Gastrocnemius medialis (tissue), 4 donors: ENCODE results near the gene ZBTB21. TPM values are rescaled to one million over a fixed set of nuclear protein-coding genes. Genes with fewer than 3 reads are reported as not detected.

Source experiments
- ATAC-seq, 2 donors: fragments of 150-250 bp; one replicate each; pipeline ENCODE4 v1.9.1; 2016
- DNase-seq, 2 donors: peaks; one replicate each; pipeline ENCODE4 v3.0.0-alpha.2; 2019
- H3K27ac ChIP-seq, 4 donors: fragments of 200-600 bp; sonication (generic); 1 replicate in 1 of 4; 2 replicates in 3 of 4; pipeline ENCODE4 v1.5.1; 2016 to 2018; ENCODE audit warnings: mild to moderate bottlenecking in 2 of 4, moderate library complexity in 1 of 4
- H3K27me3 ChIP-seq, 3 donors: fragments of 200-600 bp; sonication (generic) in 2 of 3; 1 replicate in 1 of 3; 2 replicates in 2 of 3; pipeline versions ENCODE4 v1.5.1 to v1.6.0; 2016 to 2019; ENCODE audit warnings: mild to moderate bottlenecking in 1 of 3, moderate library complexity in 1 of 3
- H3K36me3 ChIP-seq, 2 donors: fragments of 200-600 bp; sonication (generic) in 1 of 2; one replicate each; pipeline ENCODE4 v1.5.1; 2017 to 2018
- H3K4me1 ChIP-seq, 2 donors: fragments of 200-600 bp; sonication (generic) in 1 of 2; one replicate each; pipeline ENCODE4 v1.5.1; 2016 to 2017; ENCODE audit warnings: mild to moderate bottlenecking in 2 of 2
- H3K4me3 ChIP-seq, 4 donors: fragments of 200-600 bp; sonication (generic) in 3 of 4; 1 replicate in 1 of 4; 2 replicates in 3 of 4; pipeline ENCODE4 v1.5.1; 2016 to 2019; ENCODE audit warnings: mild to moderate bottlenecking in 2 of 4
- H3K9me3 ChIP-seq, 3 donors: fragments of 200-600 bp; sonication (generic) in 2 of 3; 1 replicate in 1 of 3; 2 replicates in 2 of 3; pipeline ENCODE4 v1.5.1; 2016 to 2019
- CTCF ChIP-seq, 5 experiments: fragments of 450-650 bp in 3 of 5; fragments of 200-600 bp in 2 of 5; sonication (generic) in 2 of 5; IDR thresholded peaks in 4 of 5; conservative IDR thresholded peaks in 1 of 5; 1 replicate in 4 of 5; 2 replicates in 1 of 5; pipeline ENCODE4 v1.5.1; 2016 to 2019; ENCODE audit warnings: antibody characterized with exemption in 5 of 5, mild to moderate bottlenecking in 3 of 5, moderate library complexity in 3 of 5
- POLR2A ChIP-seq, 2 donors: fragments of 450-650 bp; IDR thresholded peaks; one replicate each; pipeline ENCODE4 v1.6.1; 2017; ENCODE audit warnings: antibody characterized with exemption in 2 of 2, mild to moderate bottlenecking in 2 of 2, moderate library complexity in 2 of 2
- in situ Hi-C, 4 donors: fragments of 200-750 bp; cut with MboI; loops; one replicate each; pipeline versions ENCODE4 v1.15.0 to v1.8.0; 2017; ENCODE audit warnings: low sequenced_read_pairs in 4 of 4
- intact Hi-C: fragments of 100-400 bp; cut with DNase I; formaldehyde crosslinking; loops from one replicate; pipeline ENCODE4 v1.15.1; 2023; ENCODE audit warnings: low total_unique reads
- total RNA-seq, 4 donors: library from RNA; depleted of rRNA; stranded (reverse); fragments of >200 nt; gene quantifications; one replicate each; pipeline versions ENCODE4 v1.1.0 to v1.2.3, GENCODE V29; 2016

Gene ZBTB21
- total RNA-seq, 4 donors from 2014 or later = 1.9 to 5.0 (median 4.0) TPM

- ATAC-seq = peak; percentile 69 to 88
These were observed 29.3 kb upstream of the ZBTB21 start for GRCh38 chr21:42039470-42039901.

GRCh38 chr21:42038826-42039425 lies 28.8 kb upstream of the ZBTB21 start:
- Histone ChIP-seq H3K27ac (peak overlapping the region in 3 of 4 donors; percentile 6 to 61 (median 56)), H3K4me1 (peaks cover 0 to 8% of the 10 kb centered on the region in 2 donors), H3K9me3 (no peaks in the 10 kb centered on the region), H3K27me3 (no peaks in the 10 kb centered on the region), H3K36me3 (no peaks in the 10 kb centered on the region), H3K4me3 (no peak overlapping the region)
- in situ Hi-C loops = no loop called here
- no peak for DNase-seq
- ATAC-seq = no peak
- TF ChIP-seq POLR2A (IDR thresholded peaks at IDR 0.05) (no peak), CTCF (IDR thresholded peaks at IDR 0.05 in 4 of 5, conservative IDR thresholded peaks at IDR 0.05 in 1 of 5) (no peak)
- intact Hi-C loops = no loop called here

More at GRCh38 chr21:42039470-42039901, 29.3 kb upstream of the ZBTB21 start:
- Histone ChIP-seq H3K9me3 (no peaks in the 10 kb centered on the region), H3K4me1 (peaks cover 0 to 8% of the 10 kb centered on the region in 2 donors), H3K4me3 (no peak overlapping the region), H3K36me3 (no peaks in the 10 kb centered on the region), H3K27me3 (no peaks in the 10 kb centered on the region), H3K27ac (peak overlapping the region in 3 of 4 donors; percentile 6 to 61 (median 56))
- intact Hi-C loops (no loop called here), in situ Hi-C loops (no loop called here)
- no peak for TF ChIP-seq POLR2A (IDR thresholded peaks at IDR 0.05)
- no peak for TF ChIP-seq CTCF (IDR thresholded peaks at IDR 0.05 in 4 of 5, conservative IDR thresholded peaks at IDR 0.05 in 1 of 5)
- peak; percentile 9 to 37 for DNase-seq

GRCh38 chr21:42038393-42038792 lies 28.2 kb upstream of the ZBTB21 start:
- no peaks in the 10 kb centered on the region for H3K9me3 ChIP-seq

GRCh38 chr21:42037943-42038342 lies 27.8 kb upstream of the ZBTB21 start:
- H3K4me3 ChIP-seq = no peak overlapping the region
- H3K4me1 ChIP-seq = peaks cover 0 to 8% of the 10 kb centered on the region in 2 donors
- DNase-seq (no peak), ATAC-seq (no peak)
- intact Hi-C loops (no loop called here), in situ Hi-C loops (no loop called here)
- no peaks in the 10 kb centered on the region for H3K9me3 ChIP-seq
- no peak overlapping the region for H3K27ac ChIP-seq
- TF ChIP-seq POLR2A (IDR thresholded peaks at IDR 0.05) (no peak), CTCF (IDR thresholded peaks at IDR 0.05 in 4 of 5, conservative IDR thresholded peaks at IDR 0.05 in 1 of 5) (no peak)
- no peaks in the 10 kb centered on the region for H3K36me3 ChIP-seq
- no peaks in the 10 kb centered on the region for H3K27me3 ChIP-seq

More at GRCh38 chr21:42038393-42038792, 28.2 kb upstream of the ZBTB21 start:
- in situ Hi-C loops (no loop called here), intact Hi-C loops (no loop called here)
- Histone ChIP-seq H3K27me3 (no peaks in the 10 kb centered on the region), H3K4me3 (no peak overlapping the region), H3K4me1 (peaks cover 0 to 8% of the 10 kb centered on the region in 2 donors), H3K36me3 (no peaks in the 10 kb centered on the region), H3K27ac (no peak overlapping the region)
- ATAC-seq (no peak), DNase-seq (no peak)
- TF ChIP-seq CTCF (IDR thresholded peaks at IDR 0.05 in 4 of 5, conservative IDR thresholded peaks at IDR 0.05 in 1 of 5) = no peak
- TF ChIP-seq POLR2A (IDR thresholded peaks at IDR 0.05) = no peak
